GM19035 (cell line): ENCODE measurements around the gene GPRASP1.

Experiments used
- ATAC-seq: cut with Tn5 transposase; IDR thresholded peaks from one replicate; pipeline ENCODE4 v1.9.1; 2021; ENCODE audit not compliant: unreplicated experiment

GPRASP1 gene

DNA sequence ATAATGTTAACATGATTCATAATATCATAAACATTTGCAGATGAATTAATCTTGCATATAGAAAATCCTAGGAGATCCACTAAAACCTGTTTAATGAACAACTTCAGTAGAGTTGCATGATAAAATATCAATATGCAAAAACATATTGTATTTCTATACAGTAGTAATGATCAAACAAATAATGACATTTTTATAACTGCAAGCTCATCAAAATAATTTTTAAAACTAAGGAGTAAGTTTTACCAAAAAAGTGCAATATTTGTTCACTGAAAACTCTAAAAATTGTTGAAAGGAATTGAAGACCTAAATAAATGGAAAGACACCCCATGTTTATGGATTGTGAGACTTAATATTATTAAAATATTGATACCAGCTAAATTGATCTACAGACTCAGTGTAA, 45.0 kb downstream of the GPRASP1 start:
- no peak for ATAC-seq

DNA sequence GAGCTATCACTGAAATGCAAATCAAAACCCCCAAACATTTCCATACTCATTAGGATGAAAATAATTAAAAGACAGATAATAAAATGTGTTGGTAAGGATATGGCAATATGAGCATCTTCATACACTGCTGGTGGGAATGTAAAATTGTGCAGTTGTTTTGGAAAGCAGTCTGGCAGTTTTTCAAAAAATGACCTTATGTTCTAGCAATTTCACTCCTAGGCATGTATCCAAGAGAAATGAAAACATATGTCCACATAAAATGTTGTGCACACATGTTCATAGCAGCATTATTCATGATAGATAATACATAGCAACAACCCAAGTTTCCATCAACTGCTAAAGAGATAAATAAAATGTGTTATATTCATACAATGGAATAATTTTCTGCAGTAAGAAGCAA, 46.2 kb downstream of the GPRASP1 start:
- no peak for ATAC-seq
